ENCODE data around the gene PTGIS.
"Not testable (repeated sequence)": the region's sequence is repeated elsewhere in the genome, so short reads cannot be mapped to it uniquely, and the experiment has no call there.

PTGIS gene

DNA sequence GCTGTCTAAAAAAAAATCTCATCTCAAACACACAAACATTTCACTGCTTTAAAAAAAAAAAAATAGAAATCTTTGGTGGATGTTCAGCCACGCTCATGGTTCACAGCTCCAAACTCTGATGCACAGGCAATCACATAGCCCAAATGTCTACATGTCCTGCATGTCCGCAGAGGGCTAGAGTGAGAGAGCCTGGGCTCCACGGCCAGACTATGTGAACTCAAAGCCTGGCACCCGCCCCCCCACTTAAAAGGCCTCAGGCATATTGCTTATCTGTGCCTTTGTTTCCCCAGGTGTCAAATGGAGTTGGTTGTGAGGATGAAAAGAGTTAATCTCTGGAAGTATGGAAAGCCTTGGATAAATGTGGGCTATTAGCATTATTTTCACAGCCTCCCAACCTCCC is 10.5 kb upstream of the PTGIS start:
- DNase-seq, result no peak

DNA sequence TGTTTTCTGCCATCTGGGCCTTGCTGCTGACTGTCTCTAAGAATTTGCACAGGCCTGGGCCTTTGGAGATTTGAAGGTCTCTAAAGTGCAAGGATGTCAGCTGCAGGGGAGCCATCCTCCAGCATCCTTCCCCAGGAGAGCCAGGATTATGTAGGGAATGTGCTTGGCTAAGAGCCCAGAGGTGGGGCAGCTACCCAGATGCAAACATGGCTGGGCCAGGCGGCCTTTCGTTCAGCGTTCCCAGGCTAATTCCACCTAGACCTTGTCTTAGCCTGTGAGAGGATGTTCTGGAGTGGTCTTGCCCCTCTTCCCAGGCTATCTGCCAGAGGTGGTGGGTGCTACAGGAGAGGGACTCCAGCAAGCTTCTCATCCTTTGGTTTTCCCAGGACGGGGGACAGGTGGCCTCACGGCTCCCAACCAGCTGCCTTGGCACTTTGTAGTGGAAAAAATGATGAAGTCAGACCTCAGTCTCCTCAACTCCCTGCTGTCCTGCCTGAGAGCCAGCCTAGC is 7.7 kb upstream of the PTGIS start:
- no peak for DNase-seq

DNA sequence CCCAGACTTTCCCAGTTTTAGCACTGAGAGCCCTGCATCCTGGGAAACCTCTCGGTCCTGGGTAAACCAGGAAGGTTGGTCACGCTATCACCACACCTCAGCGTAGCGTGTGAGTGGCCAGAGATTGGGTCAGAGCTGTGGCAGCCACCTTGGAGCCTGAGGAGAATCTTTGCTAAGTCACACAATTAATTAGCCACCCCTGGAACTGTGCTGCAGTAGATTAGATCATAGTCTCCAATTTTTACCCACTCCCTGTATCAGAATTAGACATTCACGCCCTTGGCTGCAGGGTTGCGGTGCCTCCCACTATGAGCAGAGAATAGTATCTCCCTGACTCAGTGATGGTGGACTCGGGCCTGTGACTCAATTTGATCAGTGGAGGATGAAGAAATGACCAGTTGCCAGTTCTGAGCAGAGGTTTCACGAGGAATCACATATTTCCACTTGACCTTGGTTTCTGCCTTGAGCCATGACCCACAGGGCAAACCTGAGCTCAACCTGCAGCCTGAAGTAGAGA is 6.0 kb upstream of the PTGIS start:
- DNase-seq, result no peak

DNA sequence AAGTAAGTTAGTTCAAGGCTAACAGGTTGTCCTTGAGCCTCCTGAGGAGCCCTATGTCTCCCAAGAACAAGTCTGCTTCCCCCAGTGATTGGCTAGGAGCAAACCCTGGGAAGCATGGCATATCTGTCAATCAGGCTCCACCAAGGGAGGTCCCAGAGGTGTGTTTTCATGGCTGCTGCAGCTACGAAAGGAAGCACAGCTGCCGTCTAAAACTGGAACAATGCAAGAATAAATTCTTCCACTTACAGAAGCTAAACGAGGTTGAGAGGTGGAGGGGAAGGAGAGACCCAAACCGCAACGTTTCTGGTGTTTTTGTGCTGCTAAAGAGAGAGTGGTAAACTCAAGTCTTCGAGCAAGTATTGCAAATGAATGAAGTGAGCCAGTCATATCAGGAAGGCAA is 4.9 kb upstream of the PTGIS start:
- no peak for DNase-seq

DNA sequence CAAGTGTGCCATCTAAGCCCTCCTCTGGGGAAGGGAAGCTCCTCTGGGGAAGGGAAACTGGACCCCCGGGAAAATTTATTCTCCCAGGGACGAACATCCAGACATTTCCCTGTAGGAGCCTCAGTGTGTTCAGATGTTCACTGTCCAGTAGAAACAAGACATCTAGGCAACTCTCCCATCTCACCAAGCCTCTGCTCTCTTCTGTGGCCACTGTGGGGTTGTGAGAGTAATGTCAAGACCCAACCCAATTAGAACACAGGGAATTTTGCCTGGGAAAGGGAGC is 3.6 kb upstream of the PTGIS start:
- DNase-seq, result no peak

DNA sequence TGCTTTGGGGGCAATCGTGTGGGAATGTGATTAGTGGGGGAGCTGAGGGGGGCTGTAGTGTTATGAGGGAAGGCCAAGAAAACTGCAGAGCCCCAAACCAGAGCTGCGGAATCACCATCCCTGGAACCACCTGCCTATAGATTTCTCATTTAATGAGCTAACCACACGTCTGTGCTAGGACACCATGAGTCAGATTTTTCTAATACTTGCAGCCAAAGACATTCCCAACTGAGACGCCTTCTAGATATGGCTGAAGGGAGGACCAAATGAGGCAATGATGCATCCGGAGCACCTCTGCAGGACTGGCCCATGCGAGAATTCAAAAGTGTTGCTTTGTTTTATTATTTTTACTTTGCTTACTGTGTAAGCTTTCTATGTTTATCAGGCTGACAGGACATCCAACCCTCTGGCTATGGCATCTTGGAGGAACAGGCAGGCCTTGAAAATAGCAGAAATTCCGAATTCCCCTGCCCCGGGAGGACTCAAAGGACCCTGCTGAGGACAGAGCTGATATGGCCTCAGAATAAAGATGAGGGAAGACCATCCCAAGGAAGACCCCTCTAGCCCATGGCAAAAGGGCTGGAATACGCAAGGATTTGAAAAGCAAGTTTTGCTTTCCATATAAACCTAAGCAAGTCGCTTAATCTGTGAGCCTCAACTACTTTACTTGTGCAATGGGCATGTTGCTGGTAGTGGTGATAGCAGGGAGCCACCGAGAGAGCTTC is 3.1 kb upstream of the PTGIS start:
- no peak for DNase-seq

DNA sequence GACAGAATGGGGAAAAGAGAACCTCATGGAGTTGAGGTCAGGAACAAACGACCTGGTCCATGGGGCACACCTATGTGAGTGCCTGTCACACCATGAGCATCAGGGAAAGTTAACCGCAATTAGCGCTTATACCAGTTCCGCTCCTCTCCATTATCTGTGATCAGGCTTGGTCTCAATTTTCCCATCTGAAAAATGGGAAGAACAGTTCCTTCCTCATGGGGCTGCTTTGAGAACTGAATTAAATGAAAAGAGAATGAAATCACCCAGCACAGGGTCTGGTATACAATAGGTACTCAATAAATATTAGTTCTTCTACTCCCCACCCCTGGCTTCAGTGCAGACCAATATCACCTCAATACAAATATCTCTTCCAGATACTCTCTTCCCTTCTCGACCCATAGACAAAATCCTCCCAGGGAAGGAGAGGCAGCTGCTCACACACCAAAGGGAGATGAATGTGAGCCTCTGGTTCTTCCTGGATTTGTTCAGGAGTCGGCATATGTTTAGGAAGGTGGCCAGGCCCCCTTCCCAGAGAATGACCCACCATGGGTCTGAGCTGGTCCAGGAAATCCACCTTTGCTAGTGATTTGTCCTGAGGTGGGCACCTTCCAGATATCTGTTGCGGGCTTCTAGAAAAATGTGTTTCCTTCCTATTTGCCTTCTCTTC is 2.4 kb upstream of the PTGIS start:
- DNase-seq, result no peak

DNA sequence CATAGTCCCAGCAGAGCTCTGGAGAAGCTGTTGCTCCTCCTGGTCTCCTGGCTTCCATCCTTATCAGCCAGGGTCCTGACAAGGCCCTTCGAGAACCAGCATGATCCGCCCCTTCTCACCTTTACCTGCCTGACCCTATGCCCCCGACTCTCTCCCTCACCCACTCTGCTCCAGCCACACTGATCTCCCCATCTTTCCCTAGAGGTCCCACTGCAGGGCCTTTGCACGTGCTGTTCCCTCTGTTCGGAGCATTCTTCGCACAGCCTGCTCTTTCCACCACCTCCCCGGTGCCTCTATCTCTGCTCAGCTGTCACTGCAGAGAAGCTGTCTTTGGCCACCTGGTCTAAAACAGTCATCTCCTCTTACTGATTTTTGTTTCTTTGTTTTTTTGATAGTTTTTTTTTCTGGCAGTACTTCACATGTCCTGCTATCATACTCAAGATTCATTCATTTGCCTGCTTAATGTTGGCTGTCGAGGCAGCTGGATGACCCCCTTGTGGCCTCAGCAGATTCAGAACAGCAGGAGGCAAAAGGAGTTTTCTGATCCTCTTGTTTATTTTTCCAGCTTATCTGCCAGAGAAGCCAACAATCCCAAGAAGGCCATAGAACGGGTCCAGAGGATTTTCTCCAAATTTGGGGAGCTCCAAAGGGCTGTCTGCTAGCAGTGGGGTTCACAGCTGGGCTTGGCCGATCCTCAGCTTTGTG is 1.6 kb upstream of the PTGIS start:
- no peak for DNase-seq

DNA sequence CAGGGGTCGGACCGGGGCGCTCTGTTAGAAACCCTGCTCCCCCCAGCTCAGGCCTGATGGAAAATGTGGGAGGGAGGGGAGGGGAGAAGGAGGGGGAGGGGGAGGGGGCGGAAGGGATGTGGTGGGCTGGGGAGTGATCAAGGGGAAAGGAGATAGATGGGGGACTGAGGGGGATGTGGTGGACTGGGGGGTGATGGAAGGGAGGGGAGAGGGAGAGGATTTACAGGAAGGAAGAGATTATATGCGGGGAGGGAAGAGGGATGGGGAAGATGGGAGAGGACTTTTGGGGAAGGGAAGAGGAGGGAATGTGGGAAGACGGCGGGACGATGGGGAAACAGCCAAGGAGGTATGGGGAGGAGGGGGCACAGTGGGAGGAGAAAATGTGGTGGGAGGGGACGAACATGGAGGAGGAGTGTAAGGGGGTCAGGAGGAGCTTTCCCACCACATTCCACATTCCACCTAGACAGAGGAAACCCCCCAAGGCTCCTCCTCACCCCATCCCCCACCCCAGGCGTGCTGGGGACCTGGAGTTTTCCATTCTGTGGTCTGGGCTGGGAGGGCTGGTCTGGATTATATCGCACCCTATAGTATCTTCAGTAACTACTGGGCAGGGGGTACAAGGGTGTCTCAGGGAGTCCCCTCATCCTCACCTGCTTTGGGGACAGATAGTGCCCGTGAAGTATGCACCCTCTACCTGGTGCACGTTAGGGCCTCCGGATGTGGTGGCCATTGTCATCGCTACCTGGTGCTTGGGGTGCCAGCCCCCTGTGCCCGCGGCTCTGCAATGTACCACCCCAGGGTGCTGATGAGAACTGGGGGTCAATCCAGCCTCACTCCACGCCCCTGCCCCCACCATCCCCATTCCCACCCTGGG is 578 bp upstream of the PTGIS start:
- DNase-seq, result no peak

DNA sequence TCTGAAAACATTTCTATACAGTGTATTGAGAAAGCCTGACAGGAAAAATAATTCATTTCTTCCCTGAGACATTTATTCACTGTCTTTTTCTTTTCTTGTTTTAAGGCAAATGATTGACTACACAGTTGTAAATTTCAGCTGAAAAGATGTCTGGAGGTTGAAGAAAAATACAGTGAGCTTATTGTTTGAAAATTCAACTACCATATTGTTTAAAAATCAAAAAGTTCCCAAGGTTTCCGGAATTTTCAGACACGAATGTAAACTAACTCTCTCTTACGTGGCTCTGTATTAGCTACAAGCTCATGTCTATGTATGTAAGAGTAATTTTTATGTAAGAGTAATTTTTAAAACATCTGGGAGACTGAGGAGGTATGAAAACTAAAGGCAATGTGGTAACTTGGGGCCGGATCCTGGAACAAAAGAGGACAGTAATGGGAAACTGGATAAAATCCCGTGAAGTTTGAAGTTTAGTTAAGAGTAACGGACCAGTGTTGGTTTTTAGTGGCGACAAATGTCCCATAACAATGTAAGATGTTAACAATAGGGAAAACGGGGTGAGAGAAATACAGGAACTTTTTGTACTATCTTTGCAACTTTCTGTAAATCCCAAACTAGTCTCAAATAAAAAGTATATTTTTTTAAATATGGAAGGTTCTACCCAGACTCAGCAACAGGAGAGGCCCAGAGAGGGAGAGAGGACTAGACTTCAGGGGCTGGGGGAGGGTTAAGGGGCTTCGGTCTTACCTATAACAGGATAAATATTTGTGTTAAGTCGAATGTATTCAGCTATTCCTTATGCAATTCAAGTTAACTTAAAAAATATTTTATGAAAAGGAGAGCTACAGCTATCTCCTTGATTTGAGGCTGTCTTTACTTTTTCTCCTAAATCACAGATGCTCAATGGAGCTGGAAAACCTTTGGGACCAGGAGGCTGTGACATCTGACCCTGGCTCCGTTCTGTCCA is 1.3 kb downstream of the PTGIS start:
- DNase-seq, result no peak

DNA sequence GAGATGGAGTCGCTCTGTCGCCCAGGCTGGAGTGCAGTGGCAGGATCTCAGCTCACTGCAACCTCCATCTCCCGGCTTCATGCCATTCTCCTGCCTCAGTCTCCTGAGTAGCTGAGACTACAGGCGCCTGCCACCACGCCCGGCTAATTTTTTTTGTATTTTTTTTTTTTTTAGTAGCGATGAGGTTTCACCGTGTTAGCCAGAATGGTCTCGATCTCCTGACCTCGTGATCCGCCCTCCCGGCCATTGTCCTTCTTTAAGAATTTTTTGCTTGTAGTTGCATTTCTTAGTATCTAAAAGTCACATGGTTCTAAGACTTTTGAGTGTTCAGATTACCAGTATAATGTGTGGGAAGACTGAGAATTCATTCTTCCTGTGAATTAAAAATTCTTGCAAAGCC is 2.9 kb downstream of the PTGIS start:
- DNase-seq, result not testable (repeated sequence)

DNA sequence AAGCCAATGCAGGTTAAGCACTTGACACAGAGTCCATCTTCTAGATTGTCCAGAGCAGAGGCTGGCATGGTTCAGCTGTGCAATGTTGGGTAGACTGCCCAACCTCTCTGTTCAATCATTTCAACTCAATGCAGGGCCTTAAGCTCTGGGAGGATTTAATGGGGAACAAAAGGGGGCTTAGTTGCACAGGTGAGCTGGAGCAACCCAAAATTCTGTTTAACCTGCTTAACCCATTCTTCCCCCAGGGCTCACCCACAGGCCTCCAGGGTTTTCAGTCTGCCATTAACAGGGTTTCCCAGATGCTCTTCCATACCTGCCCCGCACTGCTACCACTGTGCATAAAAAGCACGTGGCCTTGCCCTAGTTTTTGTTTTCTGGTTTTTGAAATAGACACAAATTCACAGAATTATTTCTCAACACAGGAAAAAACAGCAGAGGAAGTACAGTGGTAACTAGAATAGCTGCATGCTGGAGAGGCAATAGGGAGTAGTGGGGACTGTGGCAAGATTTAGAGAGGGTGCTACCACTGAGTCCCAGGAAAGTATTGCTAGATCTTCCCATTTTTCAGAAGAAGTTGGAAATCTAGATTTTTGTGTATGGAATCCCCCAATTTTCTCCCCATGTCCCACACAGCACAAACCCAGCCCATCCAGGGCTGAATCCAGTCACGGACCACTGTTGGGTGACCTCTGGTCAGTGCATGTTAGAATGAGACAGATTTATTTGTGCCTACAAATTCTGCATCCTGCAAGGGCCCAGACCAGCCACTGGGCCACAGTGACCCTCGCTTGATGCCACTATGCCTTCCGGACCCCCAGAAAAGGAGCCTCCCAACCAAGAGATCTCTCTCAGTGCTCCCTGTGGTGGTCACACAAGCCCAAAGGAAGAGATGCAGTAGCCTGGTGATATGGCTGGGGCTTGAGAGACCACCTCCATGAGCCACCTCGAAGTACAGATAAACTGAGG is 4.6 kb downstream of the PTGIS start:
- DNase-seq, result no peak

DNA sequence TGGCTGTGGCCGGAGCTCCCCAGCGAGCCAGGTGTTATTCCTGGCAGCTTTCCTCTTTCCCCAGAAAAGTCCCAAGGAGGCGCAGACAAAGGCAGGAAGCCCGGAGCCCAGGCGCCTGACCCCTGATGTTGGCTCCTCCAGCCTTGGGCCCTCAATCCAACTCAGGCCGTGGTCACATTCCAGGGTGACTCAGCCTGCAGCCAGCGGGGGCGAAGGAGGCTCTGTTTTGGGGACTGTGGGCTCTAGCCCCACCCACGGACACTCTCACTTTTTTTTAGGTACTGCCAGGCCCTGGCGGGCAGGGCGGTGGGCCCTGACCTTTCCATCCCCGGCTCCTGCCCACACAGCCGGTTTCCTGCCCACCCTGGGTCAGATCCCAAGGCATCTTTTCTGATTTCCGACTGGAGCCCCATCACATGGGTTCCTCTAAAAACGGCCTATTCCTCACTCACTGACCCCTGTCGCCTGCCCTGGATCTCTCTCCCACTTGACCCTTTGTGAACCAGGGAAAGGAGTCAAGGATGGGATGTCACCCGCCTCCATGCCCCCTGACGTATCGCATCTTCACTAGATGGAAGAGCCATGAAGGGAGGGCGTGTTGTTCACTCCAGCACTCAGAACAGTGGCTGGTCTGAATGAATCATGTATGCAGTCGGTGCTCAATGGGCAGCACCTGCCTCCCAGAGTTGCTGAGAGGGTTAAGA is 5.5 kb downstream of the PTGIS start:
- DNase-seq, result no peak

DNA sequence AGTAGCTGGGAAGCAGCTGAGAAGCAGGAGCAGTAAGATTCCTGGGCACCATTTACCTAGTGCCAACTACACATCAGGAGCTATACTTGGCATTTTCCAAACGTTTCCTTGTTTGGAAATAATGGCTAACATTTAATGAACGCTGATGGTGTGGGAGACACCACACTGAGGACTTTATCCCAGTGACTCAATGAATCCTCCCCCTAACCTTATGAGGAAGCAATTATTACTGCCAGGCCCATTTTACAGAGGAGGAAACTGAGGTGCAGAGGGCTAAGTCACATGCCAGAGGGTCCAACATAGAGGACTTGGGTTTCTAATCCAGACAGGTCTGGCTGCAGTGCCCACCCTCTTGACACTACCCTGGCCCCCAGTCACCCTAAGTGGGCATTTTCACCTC is 6.1 kb downstream of the PTGIS start:
- DNase-seq, result no peak

DNA sequence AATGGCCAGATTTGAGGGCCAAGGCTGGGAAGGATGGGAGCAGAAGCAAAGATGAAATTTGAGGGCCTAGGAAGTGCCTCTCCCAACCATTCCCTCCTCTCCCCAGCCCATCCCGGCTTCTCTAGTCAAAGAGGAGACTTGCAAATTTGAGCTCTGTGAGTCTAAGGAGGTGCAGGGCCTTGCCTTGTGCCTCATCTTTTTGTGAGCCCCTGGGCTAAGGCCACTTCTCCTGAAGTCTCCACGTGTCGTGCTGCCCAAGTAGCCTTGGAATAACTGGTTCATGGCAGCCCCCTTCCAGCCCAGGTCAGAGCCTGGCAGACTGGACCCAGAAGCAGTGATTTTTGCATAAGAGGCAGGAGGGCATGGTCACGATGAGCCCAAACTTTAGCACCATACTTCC is 6.7 kb downstream of the PTGIS start:
- no peak for DNase-seq

DNA sequence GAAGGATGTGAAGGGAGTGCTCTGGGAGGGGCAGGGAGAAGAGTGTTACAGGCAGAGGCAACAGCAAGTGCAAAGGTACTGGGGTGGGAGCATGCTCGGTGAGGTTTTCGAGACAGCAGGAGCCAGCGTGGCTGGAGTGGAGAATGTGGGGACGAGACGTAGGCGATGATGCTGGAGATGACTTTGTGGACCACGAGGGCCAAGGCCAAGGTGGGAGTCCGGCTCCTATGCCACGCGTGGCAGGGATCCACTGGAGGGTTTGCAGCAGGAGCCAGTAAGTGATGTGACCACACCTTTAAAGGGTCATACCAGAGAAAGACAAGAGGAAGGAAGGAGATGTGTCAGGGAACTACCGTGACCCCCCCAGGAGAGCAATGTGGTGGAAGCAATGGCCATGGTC is 7.3 kb downstream of the PTGIS start:
- no peak for DNase-seq

DNA sequence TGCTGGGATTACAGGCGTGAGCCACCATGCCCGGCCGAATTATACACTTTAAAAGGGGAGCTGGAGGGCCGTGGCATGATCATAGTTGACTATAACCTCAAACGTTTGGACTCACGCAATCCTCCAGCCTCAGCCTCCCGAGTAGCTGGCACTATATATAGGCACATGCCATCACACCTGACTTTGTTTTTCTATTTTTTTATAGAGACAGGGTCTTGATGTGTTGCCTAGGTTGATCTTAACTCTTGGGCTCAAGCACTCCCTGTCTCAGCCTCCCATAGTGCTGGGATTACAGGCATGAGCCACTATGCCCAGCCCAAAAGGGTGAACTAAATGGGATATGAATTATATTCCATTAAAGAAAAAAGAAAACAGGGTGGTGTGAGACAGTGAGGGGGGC is 7.8 kb downstream of the PTGIS start:
- DNase-seq, result no peak

DNA sequence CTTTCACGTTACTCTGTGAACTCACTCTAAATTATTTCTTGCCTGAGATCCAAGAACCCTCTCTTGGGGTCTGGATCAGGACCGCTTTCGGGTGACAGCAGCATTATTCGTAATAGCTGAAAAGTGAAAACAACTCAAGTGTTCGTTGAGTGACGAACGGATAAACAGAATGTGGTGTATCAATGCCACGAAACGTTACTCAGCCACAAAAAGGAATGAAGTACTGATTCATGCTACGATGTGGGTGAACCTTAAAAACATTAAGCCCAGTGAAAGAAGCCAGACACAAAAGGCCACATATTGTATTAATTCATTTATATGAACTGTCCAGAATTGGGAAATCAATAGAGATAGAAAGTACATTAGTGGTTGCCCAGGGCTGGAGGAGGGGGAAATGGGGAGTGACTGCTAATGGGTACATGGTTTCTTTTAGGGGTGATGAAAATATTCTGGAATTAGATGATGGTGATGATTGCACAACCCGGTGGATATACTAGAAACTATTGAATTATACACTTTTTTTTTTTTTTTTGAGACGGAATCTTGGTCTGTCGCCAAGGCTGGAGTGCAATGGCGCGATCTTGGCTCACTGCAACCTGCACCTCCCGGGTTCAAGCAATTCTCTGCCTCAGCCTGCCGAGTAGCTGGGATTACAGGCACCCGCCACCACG is 8.4 kb downstream of the PTGIS start:
- no peak for DNase-seq

DNA sequence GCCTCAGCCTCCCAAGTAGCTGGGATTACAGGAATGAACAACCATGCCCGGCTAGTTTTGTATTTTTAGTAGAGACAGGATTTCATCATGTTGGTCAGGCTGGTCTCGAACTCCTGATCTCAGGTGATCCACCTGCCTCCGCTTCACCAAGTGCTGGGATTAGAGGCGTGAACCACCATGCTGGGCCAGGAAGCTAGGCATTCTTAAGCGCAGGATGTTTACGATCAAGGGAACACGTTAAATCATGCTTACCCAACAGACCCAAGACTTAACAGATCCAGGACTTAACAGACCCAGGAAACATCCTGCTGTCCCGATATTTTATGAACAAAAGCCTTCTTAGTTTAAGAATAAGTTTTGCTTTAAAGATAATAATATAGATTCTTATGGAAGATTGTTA is 9.1 kb downstream of the PTGIS start:
- no peak for DNase-seq

Data from NCI-H146 (cell line).